GM12864 (cell line): Measurements from ENCODE around the gene IL25.
"Not testable (repeated sequence)": the region's sequence is repeated elsewhere in the genome, so short reads cannot be mapped to it uniquely, and the experiment has no call there.

Source experiments
- DNase-seq: peaks from one replicate; pipeline ENCODE4 v3.0.0-alpha.2; 2011; ENCODE audit warnings: low read depth
- H3K4me3 ChIP-seq: 2 replicates; pipeline ENCODE4 v1.5.1; 2011; ENCODE audit warnings: mild to moderate bottlenecking, low read depth, low read length, control low read depth
- CTCF ChIP-seq: IDR thresholded peaks from 2 replicates; pipeline ENCODE4 v1.5.1; 2011; ENCODE audit warnings: low read depth, mild to moderate bottlenecking, moderate library complexity, low read length, control low read depth, inconsistent platforms; ENCODE audit errors: missing control alignments

IL25 gene

GRCh38 chr14:23418021-23418420 is 45.4 kb downstream of the IL25 start:
- TF ChIP-seq CTCF = no peak
- H3K4me3 ChIP-seq = no peak overlapping the region
- DNase-seq = no peak

- DNase-seq = not testable (repeated sequence)
Measured at GRCh38 chr14:23419646-23420045, 47.0 kb downstream of the IL25 start.

GRCh38 chr14:23421594-23421993 is 49.0 kb downstream of the IL25 start:
- no peak overlapping the region for H3K4me3 ChIP-seq
- no peak for DNase-seq
- TF ChIP-seq CTCF = no peak

More at GRCh38 chr14:23419646-23420045, 47.0 kb downstream of the IL25 start:
- not testable (repeated sequence) for H3K4me3 ChIP-seq

GRCh38 chr14:23423657-23424056 is 51.0 kb downstream of the IL25 start:
- no peak for TF ChIP-seq CTCF
- no peak for DNase-seq

GRCh38 chr14:23425169-23425568 is 52.6 kb downstream of the IL25 start:
- TF ChIP-seq CTCF = no peak
- H3K4me3 ChIP-seq = no peak overlapping the region
- no peak for DNase-seq

More at GRCh38 chr14:23423657-23424056, 51.0 kb downstream of the IL25 start:
- no peak overlapping the region for H3K4me3 ChIP-seq

- not testable (repeated sequence) for DNase-seq, H3K4me3 ChIP-seq
Measured at GRCh38 chr14:23425798-23426197, 53.2 kb downstream of the IL25 start.
